Hair follicular keratinocyte (primary cell): ENCODE measurements around the gene SPESP1. TPM values are rescaled to one million over a fixed set of nuclear protein-coding genes. Genes with fewer than 3 reads are reported as not detected.

ENCODE experiments used
- total RNA-seq: library from RNA; depleted of rRNA; stranded (reverse); fragments of >200 nt; gene quantifications from 2 replicates; pipeline ENCODE4 v1.2.3, GENCODE V29; 2015

Gene SPESP1
- total RNA-seq, result 8.0 and 9.2 TPM in 2 replicates

GRCh38 chr15:68930268-68931022 lies at the start of gene SPESP1:
SPESP1 (plus strand) TSS chr15:68930525; CDS start chr15:68930654, 129 bp downstream.

Other genes with a start within 250 kb of the SPESP1 start
- gene ANP32A, start 109.6 kb upstream of the SPESP1 start, total RNA-seq, result 36.7 and 80.2 TPM in 2 replicates
- 0.30 and 1.0 TPM in 2 replicates for gene NOX5, start 84.2 kb downstream of the SPESP1 start, total RNA-seq
- 7.2 and 9.3 TPM in 2 replicates for gene GLCE, start 230.1 kb downstream of the SPESP1 start, total RNA-seq